HepG2 (cell line): ENCODE measurements around the gene VAC14. TPM values are rescaled to one million over a fixed set of nuclear protein-coding genes. Genes with fewer than 3 reads are reported as not detected.
A peak's percentile ranks its signal among the peaks of the same experiment; 100 is the strongest.

Experiments
- ATM ChIP-seq: fragments of 450-650 bp; IDR thresholded peaks from 2 replicates; pipeline ENCODE4 v1.7.1; 2017; ENCODE audit warnings: mild to moderate bottlenecking, borderline replicate concordance
- CEBPG ChIP-seq: IDR thresholded peaks from 2 replicates; pipeline ENCODE4 v1.6.1; 2016
- CENPBD1 ChIP-seq: sonication (generic); formaldehyde crosslinking; IDR thresholded peaks from 2 replicates; pipeline ENCODE4 v1.8.0; 2022; ENCODE audit warnings: missing genetic modification reagents, low read depth, mild to moderate bottlenecking, borderline replicate concordance
- EED ChIP-seq: sonication (generic); formaldehyde crosslinking; IDR thresholded peaks from 2 replicates; pipeline ENCODE4 v1.5.0; 2020; ENCODE audit warnings: mild to moderate bottlenecking, missing genetic modification reagents
- HNF4A ChIP-seq: sonication (generic); formaldehyde crosslinking; IDR thresholded peaks from 2 replicates; pipeline ENCODE4 v1.4.0; 2020; ENCODE audit warnings: missing genetic modification reagents
- IKZF4 ChIP-seq: sonication (generic); formaldehyde crosslinking; IDR thresholded peaks from 2 replicates; pipeline ENCODE4 v1.5.1; 2020; ENCODE audit warnings: borderline replicate concordance, mild to moderate bottlenecking, low read depth, missing genetic modification reagents; ENCODE audit errors: not compliant biosample characterization
- KDM1A ChIP-seq: IDR thresholded peaks from 2 replicates; pipeline ENCODE4 v1.6.1; 2016; ENCODE audit warnings: missing compliant biosample characterization
- MED13 ChIP-seq: sonication (generic); formaldehyde crosslinking; IDR thresholded peaks from 2 replicates; pipeline ENCODE4 v1.5.0; 2020; ENCODE audit warnings: missing genetic modification reagents
- NR2C2 ChIP-seq: sonication (generic); formaldehyde crosslinking; IDR thresholded peaks from 2 replicates; pipeline ENCODE4 v1.4.0; 2020; ENCODE audit warnings: missing genetic modification reagents, mild to moderate bottlenecking, moderate library complexity, borderline replicate concordance
- RAD51 ChIP-seq: fragments of 450-650 bp; IDR thresholded peaks from 2 replicates; pipeline ENCODE4 v1.6.1; 2016; ENCODE audit warnings: borderline replicate concordance
- RBAK ChIP-seq: sonication (generic); formaldehyde crosslinking; IDR thresholded peaks from 2 replicates; pipeline ENCODE4 v1.5.1; 2020; ENCODE audit warnings: mild to moderate bottlenecking, missing genetic modification reagents
- STAT6 ChIP-seq: sonication (generic); formaldehyde crosslinking; IDR thresholded peaks from 2 replicates; pipeline ENCODE4 v1.4.0; 2020; ENCODE audit warnings: missing genetic modification reagents, mild to moderate bottlenecking, borderline replicate concordance
- THAP7 ChIP-seq: sonication (generic); formaldehyde crosslinking; IDR thresholded peaks from 2 replicates; pipeline ENCODE4 v1.8.1; 2023; ENCODE audit warnings: mild to moderate bottlenecking, missing genetic modification reagents
- TP53 ChIP-seq: sonication (generic); formaldehyde crosslinking; conservative IDR thresholded peaks from 2 replicates; pipeline ENCODE4 v1.4.0; 2020; ENCODE audit warnings: missing genetic modification reagents
- ZFYVE20 ChIP-seq: sonication (generic); formaldehyde crosslinking; IDR thresholded peaks from 2 replicates; pipeline ENCODE4 v1.8.0; 2023; ENCODE audit warnings: low read depth, mild to moderate bottlenecking, moderate library complexity, missing genetic modification reagents, borderline replicate concordance
- ZHX2 ChIP-seq, 2 experiments: sonication (generic) in 1 of 2; formaldehyde crosslinking in 1 of 2; IDR thresholded peaks; 2 replicates each; pipeline versions ENCODE4 v1.6.1 to v1.9.0; 2014 to 2022; ENCODE audit warnings: antibody characterized with exemption in 1 of 2, borderline replicate concordance in 1 of 2, inconsistent platforms in 1 of 2, low read depth in 1 of 2, missing genetic modification reagents in 1 of 2
- ZNF441 ChIP-seq: sonication (generic); formaldehyde crosslinking; IDR thresholded peaks from 2 replicates; pipeline ENCODE4 v1.7.0; 2021; ENCODE audit warnings: missing genetic modification reagents, borderline replicate concordance
- ZNF468 ChIP-seq: sonication (generic); formaldehyde crosslinking; IDR thresholded peaks from 2 replicates; pipeline ENCODE4 v1.8.0; 2022; ENCODE audit warnings: mild to moderate bottlenecking, moderate library complexity, missing genetic modification reagents
- ZNF562 ChIP-seq: sonication (generic); formaldehyde crosslinking; IDR thresholded peaks from 2 replicates; pipeline ENCODE4 v1.8.0; 2022; ENCODE audit warnings: missing genetic modification reagents, borderline replicate concordance
- ZNF614 ChIP-seq: IDR thresholded peaks from 2 replicates; pipeline ENCODE4 v1.6.1; 2018; ENCODE audit warnings: missing biosample characterization, missing genetic modification reagents, inconsistent platforms, borderline replicate concordance
- ZNF720 ChIP-seq: sonication (generic); formaldehyde crosslinking; IDR thresholded peaks from 2 replicates; pipeline ENCODE4 v1.4.0; 2020; ENCODE audit warnings: missing genetic modification reagents
- ZNF878 ChIP-seq: sonication (generic); formaldehyde crosslinking; IDR thresholded peaks from 2 replicates; pipeline ENCODE4 v1.8.1; 2023; ENCODE audit warnings: mild to moderate bottlenecking, missing genetic modification reagents, moderate library complexity
- polyA plus RNA-seq, 8 experiments: library from polyadenylated mRNA; depleted of rRNA in 3 of 8; stranded (reverse) in 7 of 8; unstranded in 1 of 8; fragments of >200 nt; fragmentation: Illumina TruSeq in 4 of 8; extraction: Trizol in 4 of 8; gene quantifications; 2 replicates each; pipeline versions ENCODE4 v1.2.1 to v1.2.3, GENCODE V29; 2011 to 2016; ENCODE audit warnings: low read depth in 4 of 8, missing spikeins in 1 of 8, mixed read lengths in 1 of 8; ENCODE audit not compliant: insufficient read depth in 1 of 8
- total RNA-seq, 5 experiments: library from RNA; depleted of rRNA; stranded (reverse); fragments of >200 nt; fragmentation: Illumina TruSeq; extraction: Trizol; gene quantifications; 2 replicates each; pipeline ENCODE4 v1.2.3, GENCODE V29; 2016; ENCODE audit warnings: low read depth in 1 of 5

VAC14 gene
- total and polyA plus RNA-seq, 2 of the 13 experiments (the other 11 are each of a cell fraction or from before 2014, with no cell fraction given): 23.5 to 24.6 TPM

GRCh38 chr16:70723740-70724145, 77.2 kb downstream of the VAC14 start (continued):
- TF ChIP-seq STAT6 (CRISPR knock-in tag): no peak
- no peak for TF ChIP-seq ZNF720 (CRISPR knock-in tag)
- TF ChIP-seq ZNF468 (CRISPR knock-in tag): no peak
- no peak for TF ChIP-seq THAP7
- TF ChIP-seq ZNF878 (CRISPR knock-in tag): no peak
- no peak for TF ChIP-seq ZNF614 (CRISPR knock-in tag)
- peak; percentile 68; the same call in 1 of the 2 replicates for TF ChIP-seq NR2C2 (CRISPR knock-in tag)
- no peak for TF ChIP-seq ZNF441 (CRISPR knock-in tag)
- TF ChIP-seq IKZF4 (CRISPR knock-in tag): no peak
- no peak for TF ChIP-seq ATM
- TF ChIP-seq EED (CRISPR knock-in tag): no peak
- no peak for TF ChIP-seq CENPBD1 (CRISPR knock-in tag)
- no peak for TF ChIP-seq MED13 (CRISPR knock-in tag)
- TF ChIP-seq TP53: no peak
- TF ChIP-seq ZFYVE20 (CRISPR knock-in tag): no peak
- no peak for TF ChIP-seq KDM1A (CRISPR knock-in tag)
- no peak for TF ChIP-seq RAD51
- TF ChIP-seq ZHX2 (IDR thresholded peaks at IDR 0.05; ENCODE audit: low read depth): no peak
- TF ChIP-seq ZHX2 (CRISPR knock-in tag; IDR thresholded peaks at IDR 0.05; ENCODE audit: borderline replicate concordance): no peak
- no peak for TF ChIP-seq HNF4A (CRISPR knock-in tag)
- TF ChIP-seq ZNF562: no peak
- TF ChIP-seq RBAK: no peak
- TF ChIP-seq CEBPG (CRISPR knock-in tag): no peak
